GM23248 (cell line): ENCODE measurements around the gene PEMT.

Source experiments
- EZH2 ChIP-seq: fragments of 200-600 bp; sonication (generic); IDR thresholded peaks from 2 replicates; pipeline ENCODE4 v1.6.1; 2018; ENCODE audit warnings: antibody characterized with exemption, mild to moderate bottlenecking; ENCODE audit not compliant: insufficient read depth, poor library complexity, severe bottlenecking
- EZH2phosphoT487 ChIP-seq: fragments of 200-600 bp; sonication (generic); IDR thresholded peaks from 2 replicates; pipeline ENCODE4 v1.6.1; 2018; ENCODE audit warnings: antibody characterized with exemption, moderate library complexity, mild to moderate bottlenecking, low read depth; ENCODE audit not compliant: insufficient read depth

GRCh38 chr17:17531156-17531555, 60.4 kb downstream of the PEMT start:
- no peak for TF ChIP-seq EZH2
- TF ChIP-seq EZH2phosphoT487, result no peak
